Measurements from ENCODE around the gene BIN1.

BIN1 gene

DNA sequence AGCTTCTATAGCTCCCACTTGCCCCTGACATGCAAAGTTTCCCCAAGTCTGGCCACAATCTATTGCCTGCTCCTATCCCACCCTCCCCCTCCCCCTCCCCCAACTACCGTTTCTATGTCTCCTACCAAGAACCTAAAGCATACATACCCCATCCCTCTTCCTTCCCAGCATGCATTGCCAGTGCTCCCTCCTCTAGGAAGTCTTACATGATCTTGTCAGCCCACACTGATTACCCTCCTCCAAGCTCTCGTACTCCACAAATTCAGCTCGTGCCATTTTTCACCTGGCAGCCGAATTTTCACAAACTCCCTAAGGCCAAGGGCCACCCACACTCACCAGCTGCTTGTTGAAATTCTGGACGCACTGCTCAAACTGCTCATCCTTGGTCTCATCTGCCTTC lies 30.7 kb downstream of the BIN1 start:
- Histone ChIP-seq H3K4me3 (ENCODE audit: low read length) (no peak overlapping the region), H3K4me1 (ENCODE audit: low read length) (no peaks in the 10 kb centered on the region), H2AFZ (ENCODE audit: low read length) (no peak overlapping the region), H3K27me3 (replicated peaks; ENCODE audit: insufficient read depth, low read length) (no peaks in the 10 kb centered on the region), H4K20me1 (ENCODE audit: insufficient read depth, low read length) (no peaks in the 10 kb centered on the region), H3K79me2 (ENCODE audit: low read length) (no peaks in the 10 kb centered on the region), H3K9me2 (replicated peaks; ENCODE audit: insufficient read depth, low read length) (no peaks in the 10 kb centered on the region), H3K9me3 (replicated peaks; ENCODE audit: insufficient read depth, low read length) (no peaks in the 10 kb centered on the region), H3K9ac (ENCODE audit: low read length) (no peak overlapping the region), H3K36me3 (replicated peaks; ENCODE audit: insufficient read depth, low read length) (no peaks in the 10 kb centered on the region), H3F3A (ENCODE audit: insufficient read depth, low read length) (no peaks in the 10 kb centered on the region), H3K4me2 (ENCODE audit: low read depth, low read length) (no peak overlapping the region), H3K27ac (ENCODE audit: low read length) (no peak overlapping the region)
- no peak for TF ChIP-seq EZH2 (optimal IDR thresholded peaks at IDR 0.05; ENCODE audit: low read depth, low read length)
- no peak for TF ChIP-seq CTCF (IDR thresholded peaks at IDR 0.05; ENCODE audit: low read length)
- no peak for TF ChIP-seq EZH2phosphoT487 (IDR thresholded peaks at IDR 0.05; ENCODE audit: low read length)
- no peak for DNase-seq

DNA sequence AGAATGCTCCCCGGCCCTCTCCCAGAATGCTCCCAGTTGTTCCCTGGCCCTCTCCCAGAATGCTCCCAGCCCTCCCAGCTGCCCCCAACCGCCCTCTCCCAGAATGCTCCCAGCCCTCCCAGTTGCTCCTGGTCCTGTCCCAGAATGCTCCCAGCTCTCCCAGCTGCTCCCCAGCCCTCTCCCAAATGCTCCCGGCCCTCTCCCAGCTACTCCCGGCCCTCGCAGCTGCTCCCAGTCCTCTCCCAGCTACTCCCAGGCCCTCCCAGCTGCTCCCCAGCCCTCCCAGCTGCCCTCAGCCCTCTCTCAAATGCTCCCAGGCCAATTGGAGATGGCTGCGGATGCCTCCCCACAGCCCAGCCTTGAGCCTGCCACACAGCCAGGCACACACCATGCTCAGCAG lies 31.1 kb downstream of the BIN1 start:
- no peak overlapping the region for H3K27ac ChIP-seq (ENCODE audit: low read length)
- no peak overlapping the region for H3K4me2 ChIP-seq (ENCODE audit: low read depth, low read length)
- H3K36me3 ChIP-seq (replicated peaks; ENCODE audit: insufficient read depth, low read length), result no peaks in the 10 kb centered on the region
- H3K4me3 ChIP-seq (ENCODE audit: low read length), result no peak overlapping the region
- H3K4me1 ChIP-seq (ENCODE audit: low read length), result no peaks in the 10 kb centered on the region
- no peak for DNase-seq
- H3K79me2 ChIP-seq (ENCODE audit: low read length), result no peaks in the 10 kb centered on the region
- H2AFZ ChIP-seq (ENCODE audit: low read length), result no peak overlapping the region
- no peak for TF ChIP-seq CTCF (IDR thresholded peaks at IDR 0.05; ENCODE audit: low read length)
- TF ChIP-seq EZH2phosphoT487 (IDR thresholded peaks at IDR 0.05; ENCODE audit: low read length), result no peak
- TF ChIP-seq EZH2 (optimal IDR thresholded peaks at IDR 0.05; ENCODE audit: low read depth, low read length), result no peak
- H3K27me3 ChIP-seq (replicated peaks; ENCODE audit: insufficient read depth, low read length), result no peaks in the 10 kb centered on the region
- H3K9me3 ChIP-seq (replicated peaks; ENCODE audit: insufficient read depth, low read length), result no peaks in the 10 kb centered on the region
- H3F3A ChIP-seq (ENCODE audit: insufficient read depth, low read length), result no peaks in the 10 kb centered on the region
- no peak overlapping the region for H3K9ac ChIP-seq (ENCODE audit: low read length)
- no peaks in the 10 kb centered on the region for H3K9me2 ChIP-seq (replicated peaks; ENCODE audit: insufficient read depth, low read length)
- H4K20me1 ChIP-seq (ENCODE audit: insufficient read depth, low read length), result no peaks in the 10 kb centered on the region

DNA sequence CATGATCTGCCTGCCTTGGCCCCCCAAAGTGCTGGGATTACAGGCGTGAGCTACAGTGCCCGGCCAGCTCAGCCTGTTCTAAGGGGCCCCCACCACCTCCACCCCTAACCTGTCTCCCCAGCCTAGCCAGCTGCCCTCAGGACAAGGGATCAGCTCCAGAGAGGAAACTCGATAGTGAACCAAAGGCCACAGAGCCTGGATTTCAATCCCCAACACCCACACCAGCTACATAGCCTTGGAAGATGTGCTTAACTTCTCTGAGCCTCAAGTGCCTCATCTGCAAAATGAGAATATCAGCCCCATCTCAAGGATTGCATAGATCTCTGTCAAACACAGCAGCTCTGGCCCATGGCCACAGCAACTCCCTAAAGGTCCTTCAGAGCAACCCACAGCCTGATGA lies 32.0 kb downstream of the BIN1 start:
- Histone ChIP-seq H3K27me3 (replicated peaks; ENCODE audit: insufficient read depth, low read length) (no peaks in the 10 kb centered on the region), H3F3A (ENCODE audit: insufficient read depth, low read length) (no peaks in the 10 kb centered on the region), H3K9me2 (replicated peaks; ENCODE audit: insufficient read depth, low read length) (no peaks in the 10 kb centered on the region), H3K27ac (ENCODE audit: low read length) (no peak overlapping the region), H3K36me3 (replicated peaks; ENCODE audit: insufficient read depth, low read length) (no peaks in the 10 kb centered on the region), H3K79me2 (ENCODE audit: low read length) (no peaks in the 10 kb centered on the region), H3K9ac (ENCODE audit: low read length) (no peak overlapping the region), H4K20me1 (ENCODE audit: insufficient read depth, low read length) (no peaks in the 10 kb centered on the region), H3K9me3 (replicated peaks; ENCODE audit: insufficient read depth, low read length) (no peaks in the 10 kb centered on the region), H2AFZ (ENCODE audit: low read length) (no peak overlapping the region), H3K4me2 (ENCODE audit: low read depth, low read length) (no peak overlapping the region), H3K4me3 (ENCODE audit: low read length) (no peak overlapping the region), H3K4me1 (ENCODE audit: low read length) (no peaks in the 10 kb centered on the region)
- DNase-seq, result no peak
- TF ChIP-seq CTCF (IDR thresholded peaks at IDR 0.05; ENCODE audit: low read length) (no peak), EZH2phosphoT487 (IDR thresholded peaks at IDR 0.05; ENCODE audit: low read length) (no peak), EZH2 (optimal IDR thresholded peaks at IDR 0.05; ENCODE audit: low read depth, low read length) (no peak)
